ENCODE measurements around the gene FGGY. TPM values are rescaled to one million over a fixed set of nuclear protein-coding genes. Genes with fewer than 3 reads are reported as not detected.

The FGGY gene
- total and polyA plus RNA-seq, 4 donors: 9.0 to 44.4 (median 21.1) TPM

GRCh38 chr1:59675936-59676335 is 379.0 kb downstream of the FGGY start:
- Histone ChIP-seq H3K36me3 (ENCODE audit: control insufficient read depth, insufficient read depth, low read length) (no peaks in the 10 kb centered on the region), H3K27ac (ENCODE audit: low read depth, low read length) (no peak overlapping the region), H3K4me1 (ENCODE audit: control insufficient read depth, insufficient read depth, low read length) (peaks cover 9% of the 10 kb centered on the region), H3K9me3 (ENCODE audit: control insufficient read depth, insufficient read depth, low read length) (no peaks in the 10 kb centered on the region), H3K27me3 (ENCODE audit: control insufficient read depth, insufficient read depth, low read length) (no peaks in the 10 kb centered on the region), H3K4me3 (ENCODE audit: low read depth, low read length) (no peak overlapping the region)
- no peak for DNase-seq (ENCODE audit: low read depth in 4 of 6, low spot score in 6 of 6)
- no CpG with 5 or more reads among the region's 2 CpGs for WGBS (ENCODE audit: insufficient coverage)

GRCh38 chr1:59678040-59678439 is 381.1 kb downstream of the FGGY start:
- no peaks in the 10 kb centered on the region for H3K27me3 ChIP-seq (ENCODE audit: control insufficient read depth, insufficient read depth, low read length)
- H3K4me3 ChIP-seq (ENCODE audit: low read depth, low read length): no peak overlapping the region
- no CpG with 5 or more reads among the region's 1 CpG for WGBS (ENCODE audit: insufficient coverage)
- H3K4me1 ChIP-seq (ENCODE audit: control insufficient read depth, insufficient read depth, low read length): peaks cover 9% of the 10 kb centered on the region
- DNase-seq (ENCODE audit: low read depth in 4 of 6, low spot score in 6 of 6): no peak
- no peaks in the 10 kb centered on the region for H3K36me3 ChIP-seq (ENCODE audit: control insufficient read depth, insufficient read depth, low read length)
- H3K9me3 ChIP-seq (ENCODE audit: control insufficient read depth, insufficient read depth, low read length): no peaks in the 10 kb centered on the region
- peak overlapping the region; percentile 49 for H3K27ac ChIP-seq (ENCODE audit: low read depth, low read length)

GRCh38 chr1:59678493-59679228 is 381.8 kb downstream of the FGGY start:
- H3K4me3 ChIP-seq (ENCODE audit: low read depth, low read length): no peak overlapping the region
- no peaks in the 10 kb centered on the region for H3K9me3 ChIP-seq (ENCODE audit: control insufficient read depth, insufficient read depth, low read length)
- H3K27ac ChIP-seq (ENCODE audit: low read depth, low read length): peak overlapping the region; percentile 49
- H3K27me3 ChIP-seq (ENCODE audit: control insufficient read depth, insufficient read depth, low read length): no peaks in the 10 kb centered on the region
- no peaks in the 10 kb centered on the region for H3K36me3 ChIP-seq (ENCODE audit: control insufficient read depth, insufficient read depth, low read length)
- peaks cover 4% of the 10 kb centered on the region for H3K4me1 ChIP-seq (ENCODE audit: control insufficient read depth, insufficient read depth, low read length)
- WGBS (ENCODE audit: insufficient coverage): 28% methylated on average over 2 of the region's 3 CpGs
- peak in 1 of 6 donors; percentile 85 for DNase-seq (ENCODE audit: low read depth in 4 of 6, low spot score in 6 of 6)

GRCh38 chr1:59680044-59680443 is 383.1 kb downstream of the FGGY start:
- H3K4me1 ChIP-seq (ENCODE audit: control insufficient read depth, insufficient read depth, low read length): no peaks in the 10 kb centered on the region
- no peak overlapping the region for H3K27ac ChIP-seq (ENCODE audit: low read depth, low read length)
- no peaks in the 10 kb centered on the region for H3K27me3 ChIP-seq (ENCODE audit: control insufficient read depth, insufficient read depth, low read length)
- H3K36me3 ChIP-seq (ENCODE audit: control insufficient read depth, insufficient read depth, low read length): no peaks in the 10 kb centered on the region
- no peaks in the 10 kb centered on the region for H3K9me3 ChIP-seq (ENCODE audit: control insufficient read depth, insufficient read depth, low read length)
- H3K4me3 ChIP-seq (ENCODE audit: low read depth, low read length): no peak overlapping the region
- no peak for DNase-seq (ENCODE audit: low read depth in 4 of 6, low spot score in 6 of 6)

- Histone ChIP-seq H3K36me3 (ENCODE audit: control insufficient read depth, insufficient read depth, low read length) (no peaks in the 10 kb centered on the region), H3K4me1 (ENCODE audit: control insufficient read depth, insufficient read depth, low read length) (no peaks in the 10 kb centered on the region), H3K27me3 (ENCODE audit: control insufficient read depth, insufficient read depth, low read length) (no peaks in the 10 kb centered on the region), H3K27ac (ENCODE audit: low read depth, low read length) (peak overlapping the region; percentile 19), H3K4me3 (ENCODE audit: low read depth, low read length) (no peak overlapping the region), H3K9me3 (ENCODE audit: control insufficient read depth, insufficient read depth, low read length) (no peaks in the 10 kb centered on the region)
- DNase-seq (ENCODE audit: low read depth in 4 of 6, low spot score in 6 of 6): no peak
- WGBS (ENCODE audit: insufficient coverage): 64% methylated on average over 2 of the region's 5 CpGs
Observed at GRCh38 chr1:59682396-59683080, 385.6 kb downstream of the FGGY start.

- no peak overlapping the region for H3K4me3 ChIP-seq (ENCODE audit: low read depth, low read length)
- WGBS (ENCODE audit: insufficient coverage): no CpG with 5 or more reads among the region's 2 CpGs
- H3K27me3 ChIP-seq (ENCODE audit: control insufficient read depth, insufficient read depth, low read length): no peaks in the 10 kb centered on the region
- no peak overlapping the region for H3K27ac ChIP-seq (ENCODE audit: low read depth, low read length)
- no peaks in the 10 kb centered on the region for H3K36me3 ChIP-seq (ENCODE audit: control insufficient read depth, insufficient read depth, low read length)
- H3K4me1 ChIP-seq (ENCODE audit: control insufficient read depth, insufficient read depth, low read length): no peaks in the 10 kb centered on the region
- no peak for DNase-seq (ENCODE audit: low read depth in 4 of 6, low spot score in 6 of 6)
- no peaks in the 10 kb centered on the region for H3K9me3 ChIP-seq (ENCODE audit: control insufficient read depth, insufficient read depth, low read length)
Observed at GRCh38 chr1:59683197-59683596, 386.3 kb downstream of the FGGY start.

GRCh38 chr1:59684698-59685097 is 387.8 kb downstream of the FGGY start:
- H3K27ac ChIP-seq (ENCODE audit: low read depth, low read length): no peak overlapping the region

GRCh38 chr1:59685101-59685500 is 388.2 kb downstream of the FGGY start:
- no peak for DNase-seq (ENCODE audit: low read depth in 4 of 6, low spot score in 6 of 6)
- H3K4me3 ChIP-seq (ENCODE audit: low read depth, low read length): no peak overlapping the region
- H3K27me3 ChIP-seq (ENCODE audit: control insufficient read depth, insufficient read depth, low read length): no peaks in the 10 kb centered on the region
- no peaks in the 10 kb centered on the region for H3K9me3 ChIP-seq (ENCODE audit: control insufficient read depth, insufficient read depth, low read length)
- no peak overlapping the region for H3K27ac ChIP-seq (ENCODE audit: low read depth, low read length)
- WGBS (ENCODE audit: insufficient coverage): 100% methylated on average over 3 of the region's 3 CpGs
- no peaks in the 10 kb centered on the region for H3K4me1 ChIP-seq (ENCODE audit: control insufficient read depth, insufficient read depth, low read length)
- no peaks in the 10 kb centered on the region for H3K36me3 ChIP-seq (ENCODE audit: control insufficient read depth, insufficient read depth, low read length)

More at GRCh38 chr1:59684698-59685097, 387.8 kb downstream of the FGGY start:
- Histone ChIP-seq H3K9me3 (ENCODE audit: control insufficient read depth, insufficient read depth, low read length) (no peaks in the 10 kb centered on the region), H3K27me3 (ENCODE audit: control insufficient read depth, insufficient read depth, low read length) (no peaks in the 10 kb centered on the region), H3K4me1 (ENCODE audit: control insufficient read depth, insufficient read depth, low read length) (no peaks in the 10 kb centered on the region), H3K36me3 (ENCODE audit: control insufficient read depth, insufficient read depth, low read length) (no peaks in the 10 kb centered on the region), H3K4me3 (ENCODE audit: low read depth, low read length) (no peak overlapping the region)
- 96% methylated on average over 2 of the region's 4 CpGs for WGBS (ENCODE audit: insufficient coverage)
- DNase-seq (ENCODE audit: low read depth in 4 of 6, low spot score in 6 of 6): no peak

- Histone ChIP-seq H3K27me3 (ENCODE audit: control insufficient read depth, insufficient read depth, low read length) (no peaks in the 10 kb centered on the region), H3K36me3 (ENCODE audit: control insufficient read depth, insufficient read depth, low read length) (no peaks in the 10 kb centered on the region), H3K4me1 (ENCODE audit: control insufficient read depth, insufficient read depth, low read length) (no peaks in the 10 kb centered on the region), H3K27ac (ENCODE audit: low read depth, low read length) (no peak overlapping the region), H3K4me3 (ENCODE audit: low read depth, low read length) (no peak overlapping the region), H3K9me3 (ENCODE audit: control insufficient read depth, insufficient read depth, low read length) (no peaks in the 10 kb centered on the region)
- no peak for DNase-seq (ENCODE audit: low read depth in 4 of 6, low spot score in 6 of 6)
- WGBS (ENCODE audit: insufficient coverage): 100% methylated on average over 1 of the region's 2 CpGs
Observed at GRCh38 chr1:59685666-59686065, 388.8 kb downstream of the FGGY start.

GRCh38 chr1:59686170-59686569 is 389.3 kb downstream of the FGGY start:
- no peak for DNase-seq (ENCODE audit: low read depth in 4 of 6, low spot score in 6 of 6)
- Histone ChIP-seq H3K4me3 (ENCODE audit: low read depth, low read length) (no peak overlapping the region), H3K4me1 (ENCODE audit: control insufficient read depth, insufficient read depth, low read length) (no peaks in the 10 kb centered on the region), H3K27me3 (ENCODE audit: control insufficient read depth, insufficient read depth, low read length) (no peaks in the 10 kb centered on the region), H3K27ac (ENCODE audit: low read depth, low read length) (no peak overlapping the region), H3K9me3 (ENCODE audit: control insufficient read depth, insufficient read depth, low read length) (no peaks in the 10 kb centered on the region), H3K36me3 (ENCODE audit: control insufficient read depth, insufficient read depth, low read length) (no peaks in the 10 kb centered on the region)
- 80% methylated on average over 1 of the region's 3 CpGs for WGBS (ENCODE audit: insufficient coverage)

All from spinal cord (tissue), 10 donors.